ENCODE measurements around the gene TMEM267.

DNA sequence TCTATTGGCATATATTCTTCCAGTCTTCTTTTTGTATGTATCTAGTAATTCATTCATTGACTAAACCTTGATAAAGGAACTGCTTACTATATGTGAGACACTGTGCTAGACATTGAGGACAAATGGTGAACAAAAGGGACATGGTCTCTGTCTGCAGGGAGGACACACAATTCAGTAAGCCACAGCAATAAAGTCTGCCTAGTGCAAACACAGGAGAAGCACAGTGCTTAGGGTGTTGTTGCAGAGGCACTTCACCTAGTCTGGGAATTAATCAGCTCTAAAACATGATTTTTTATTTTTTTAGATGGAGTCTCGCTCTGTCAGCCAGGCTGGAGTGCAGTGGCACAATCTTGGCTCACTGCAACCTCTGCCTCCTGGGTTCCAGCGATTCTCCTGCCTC, 65.1 kb downstream of the TMEM267 start:
- TF ChIP-seq, protein P1, sequence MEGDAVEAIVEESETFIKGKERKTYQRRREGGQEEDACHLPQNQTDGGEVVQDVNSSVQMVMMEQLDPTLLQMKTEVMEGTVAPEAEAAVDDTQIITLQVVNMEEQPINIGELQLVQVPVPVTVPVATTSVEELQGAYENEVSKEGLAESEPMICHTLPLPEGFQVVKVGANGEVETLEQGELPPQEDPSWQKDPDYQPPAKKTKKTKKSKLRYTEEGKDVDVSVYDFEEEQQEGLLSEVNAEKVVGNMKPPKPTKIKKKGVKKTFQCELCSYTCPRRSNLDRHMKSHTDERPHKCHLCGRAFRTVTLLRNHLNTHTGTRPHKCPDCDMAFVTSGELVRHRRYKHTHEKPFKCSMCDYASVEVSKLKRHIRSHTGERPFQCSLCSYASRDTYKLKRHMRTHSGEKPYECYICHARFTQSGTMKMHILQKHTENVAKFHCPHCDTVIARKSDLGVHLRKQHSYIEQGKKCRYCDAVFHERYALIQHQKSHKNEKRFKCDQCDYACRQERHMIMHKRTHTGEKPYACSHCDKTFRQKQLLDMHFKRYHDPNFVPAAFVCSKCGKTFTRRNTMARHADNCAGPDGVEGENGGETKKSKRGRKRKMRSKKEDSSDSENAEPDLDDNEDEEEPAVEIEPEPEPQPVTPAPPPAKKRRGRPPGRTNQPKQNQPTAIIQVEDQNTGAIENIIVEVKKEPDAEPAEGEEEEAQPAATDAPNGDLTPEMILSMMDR (conservative IDR thresholded peaks at IDR 0.05; ENCODE audit: low read length), result no peak
- TF ChIP-seq EZH2phosphoT487 (IDR thresholded peaks at IDR 0.05; ENCODE audit: borderline replicate concordance, low read depth, low read length), result no peak
